ENCODE measurements around the gene DCLK1.

The DCLK1 gene

GRCh38 chr13:35785576-35786303 is 345.4 kb downstream of the DCLK1 start:
- no peak for DNase-seq (ENCODE audit: low read depth)

GRCh38 chr13:35784286-35784951 is 346.8 kb downstream of the DCLK1 start:
- DNase-seq (ENCODE audit: low read depth) = no peak

GRCh38 chr13:35782793-35783192 is 348.4 kb downstream of the DCLK1 start:
- no peak for DNase-seq (ENCODE audit: low read depth)

GRCh38 chr13:35781036-35782000 is 349.9 kb downstream of the DCLK1 start:
- no peak for DNase-seq (ENCODE audit: low read depth)

GRCh38 chr13:35780613-35781012 is 350.6 kb downstream of the DCLK1 start:
- no peak for DNase-seq (ENCODE audit: low read depth)

- DNase-seq (ENCODE audit: low read depth) = no peak
Measured at GRCh38 chr13:35771898-35772297, 359.3 kb downstream of the DCLK1 start.

- no peak for DNase-seq (ENCODE audit: low read depth)
Measured at GRCh38 chr13:35770756-35771297, 360.4 kb downstream of the DCLK1 start.

GRCh38 chr13:35769812-35770211 is 361.4 kb downstream of the DCLK1 start:
- no peak for DNase-seq (ENCODE audit: low read depth)

- DNase-seq (ENCODE audit: low read depth) = no peak
Measured at GRCh38 chr13:35768551-35768950, 362.6 kb downstream of the DCLK1 start.

GRCh38 chr13:35768073-35768472 is 363.1 kb downstream of the DCLK1 start:
- DNase-seq (ENCODE audit: low read depth) = no peak

GRCh38 chr13:35767256-35767976 is 363.8 kb downstream of the DCLK1 start:
- no peak for DNase-seq (ENCODE audit: low read depth)

- DNase-seq (ENCODE audit: low read depth) = no peak
Measured at GRCh38 chr13:35766663-35767062, 364.5 kb downstream of the DCLK1 start.

GRCh38 chr13:35765941-35766340 is 365.2 kb downstream of the DCLK1 start:
- DNase-seq (ENCODE audit: low read depth) = no peak

GRCh38 chr13:35765366-35765765 is 365.8 kb downstream of the DCLK1 start:
- DNase-seq (ENCODE audit: low read depth) = no peak

- no peak for DNase-seq (ENCODE audit: low read depth)
Measured at GRCh38 chr13:35764326-35765015, 366.7 kb downstream of the DCLK1 start.

- no peak for DNase-seq (ENCODE audit: low read depth)
Measured at GRCh38 chr13:35763782-35764123, 367.4 kb downstream of the DCLK1 start.

GRCh38 chr13:35763060-35763781 is 368.0 kb downstream of the DCLK1 start:
- DNase-seq (ENCODE audit: low read depth) = no peak

GRCh38 chr13:35761440-35762252 is 369.5 kb downstream of the DCLK1 start:
- DNase-seq (ENCODE audit: low read depth) = no peak

- no peak for DNase-seq (ENCODE audit: low read depth)
Measured at GRCh38 chr13:35760735-35761281, 370.4 kb downstream of the DCLK1 start.

All from stimulated activated CD8-positive, alpha-beta memory T cell treated with anti-CD3 and anti-CD28 coated beads, Interleukin-12 subunit alpha, Interleukin-12 subunit beta, amount 100 ng/mL, for 4 hours (primary cell).